GM21515 (cell line): ENCODE measurements around the gene TRH.

ENCODE experiments used
- ATAC-seq: cut with Tn5 transposase; IDR thresholded peaks from one replicate; pipeline ENCODE4 v1.9.1; 2021; ENCODE audit not compliant: unreplicated experiment

The TRH gene

DNA sequence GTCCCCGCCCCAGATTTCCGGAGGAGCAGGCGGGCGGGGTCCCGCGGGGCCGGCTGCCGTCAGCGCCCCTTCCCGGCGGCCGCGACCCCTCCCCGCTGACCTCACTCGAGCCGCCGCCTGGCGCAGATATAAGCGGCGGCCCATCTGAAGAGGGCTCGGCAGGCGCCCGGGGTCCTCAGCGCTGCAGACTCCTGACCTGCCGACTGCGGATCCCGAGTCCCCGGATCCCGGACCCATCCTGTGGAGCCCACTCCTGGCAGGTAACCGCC, at the start of gene TRH:
TSS of gene TRH (plus strand) at position 157 of the 269 bp plus-strand sequence. CDS start 1,097 bp downstream, outside the sequence.
- ATAC-seq, result no peak

GRCh38 chr3:129927072-129927471, 47.4 kb upstream of the TRH start:
- ATAC-seq, result no peak

- no peak for ATAC-seq
Measured at GRCh38 chr3:129929383-129929782, 45.1 kb upstream of the TRH start.

GRCh38 chr3:129933471-129933870, 41.0 kb upstream of the TRH start:
- no peak for ATAC-seq

DNA sequence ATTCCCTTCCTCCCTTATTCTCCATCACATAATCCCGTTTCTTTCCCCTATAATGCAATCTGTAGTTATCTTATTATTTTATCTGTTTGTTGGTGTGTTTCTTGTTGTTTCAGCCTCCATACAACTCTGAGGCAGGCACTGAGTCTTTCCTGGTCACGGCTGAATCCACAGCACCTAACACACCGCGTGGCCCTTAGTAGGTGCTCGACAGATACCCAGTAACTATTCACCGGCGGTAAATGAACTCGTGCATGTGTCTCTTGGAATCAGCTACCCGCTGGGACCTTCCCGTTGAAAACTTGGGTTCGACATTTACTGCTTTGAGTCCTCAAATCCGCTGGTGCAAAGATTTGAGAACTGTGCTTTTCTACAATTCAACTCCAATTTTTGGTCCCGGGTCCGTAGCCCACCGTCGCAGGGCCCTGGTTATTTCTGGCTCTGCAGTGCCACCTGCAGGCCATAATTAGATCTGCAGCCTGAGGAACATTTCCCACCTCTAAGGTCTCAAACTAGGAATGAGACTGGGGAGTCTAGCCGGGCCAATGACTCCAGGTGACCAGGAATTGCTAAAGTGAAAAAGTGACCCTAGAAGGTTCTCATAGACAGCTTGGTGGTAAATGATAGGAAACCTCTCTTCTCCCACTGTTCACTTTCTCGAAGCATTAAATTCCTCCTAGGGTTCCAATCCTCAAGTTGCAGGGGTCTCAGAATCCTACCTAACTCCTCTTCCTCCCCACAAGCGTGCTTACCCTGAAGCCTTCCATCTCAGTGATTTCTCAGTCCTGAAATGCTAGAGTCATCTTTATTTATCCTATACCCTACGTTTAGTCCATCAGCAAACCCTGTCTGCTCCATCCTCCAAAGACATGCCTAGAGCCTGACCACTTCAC, 40.0 kb upstream of the TRH start:
- ATAC-seq, result no peak

DNA sequence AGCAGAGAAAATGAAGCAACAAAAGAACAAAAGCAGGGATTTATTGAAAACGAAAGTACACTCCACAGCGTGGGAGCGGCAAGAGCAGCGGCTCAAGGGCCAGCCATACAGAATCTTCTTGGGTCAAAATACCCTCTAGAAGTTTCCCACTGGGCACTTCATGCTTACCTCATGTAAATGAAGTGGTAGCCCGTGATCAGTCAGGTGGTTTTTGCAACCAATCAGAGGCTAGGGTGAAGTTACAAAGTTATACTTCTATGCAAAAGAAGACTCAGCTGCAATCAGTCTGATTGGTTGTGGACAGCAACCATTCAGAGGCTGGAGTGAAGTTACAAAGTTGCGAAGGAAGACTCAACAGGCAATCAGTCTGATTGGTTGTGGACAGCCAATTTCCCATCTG, 37.8 kb upstream of the TRH start:
- ATAC-seq, result no peak

GRCh38 chr3:129937717-129938116, 36.8 kb upstream of the TRH start:
- ATAC-seq, result no peak

DNA sequence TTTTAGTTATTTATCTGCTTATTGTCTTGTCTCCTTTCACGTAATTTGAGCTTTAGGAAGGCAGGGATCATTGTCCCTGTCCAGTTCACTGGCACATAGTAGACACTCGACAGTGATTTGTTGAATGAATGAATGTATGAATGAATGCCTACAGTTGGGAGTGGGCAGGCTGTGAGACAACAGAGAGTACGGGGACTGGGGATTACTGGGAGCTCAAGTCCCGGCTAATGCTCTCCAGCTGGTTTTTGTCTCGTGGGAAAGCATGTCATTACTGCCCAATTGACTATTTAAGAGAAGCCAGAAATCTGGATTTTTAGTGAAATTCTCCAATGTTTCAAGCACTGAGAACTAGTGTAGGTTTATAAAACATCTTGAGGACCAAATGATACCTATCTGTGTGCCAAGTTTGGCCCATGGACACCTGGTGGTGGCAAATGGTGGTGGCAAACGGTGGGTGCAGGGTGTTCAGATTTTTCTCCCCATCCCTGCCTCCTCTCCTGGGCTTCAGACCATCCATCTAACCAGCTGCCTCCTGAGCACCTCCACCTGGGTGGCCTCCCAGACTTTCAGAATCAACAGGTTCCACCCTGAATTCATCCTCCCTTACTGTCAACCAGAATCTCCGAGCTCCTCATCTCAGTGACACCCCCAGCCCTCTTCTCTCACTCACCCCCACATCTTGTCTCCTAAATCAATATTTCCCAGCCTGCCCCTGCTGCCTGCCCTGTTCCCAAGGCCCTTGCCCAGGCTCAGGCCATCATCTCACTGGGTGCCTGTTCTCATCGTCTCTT, 36.2 kb upstream of the TRH start:
- no peak for ATAC-seq

- no peak for ATAC-seq
Measured at GRCh38 chr3:129940086-129940485, 34.4 kb upstream of the TRH start.

DNA sequence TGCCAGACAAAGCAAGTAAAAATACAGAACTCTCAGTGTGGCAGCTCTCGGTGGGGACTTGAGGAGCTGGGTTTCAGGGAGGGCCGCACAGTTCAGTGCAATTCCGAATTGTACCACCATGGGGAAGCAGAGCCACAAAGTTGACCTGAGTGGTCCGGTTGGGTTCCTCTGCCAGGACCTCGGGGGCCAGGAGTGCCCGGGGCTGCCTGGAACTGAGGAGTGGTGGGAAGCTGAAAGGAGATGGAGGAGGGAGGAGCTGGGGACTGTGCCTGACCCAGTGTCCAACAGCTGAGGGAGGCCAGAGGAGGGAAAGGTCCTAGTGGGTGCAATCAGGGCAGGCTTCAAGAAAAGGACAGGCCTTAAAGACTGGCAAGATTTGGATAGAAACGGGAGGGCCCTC, 32.2 kb upstream of the TRH start:
- no peak for ATAC-seq

GRCh38 chr3:129943020-129943419, 31.5 kb upstream of the TRH start:
- ATAC-seq, result no peak

DNA sequence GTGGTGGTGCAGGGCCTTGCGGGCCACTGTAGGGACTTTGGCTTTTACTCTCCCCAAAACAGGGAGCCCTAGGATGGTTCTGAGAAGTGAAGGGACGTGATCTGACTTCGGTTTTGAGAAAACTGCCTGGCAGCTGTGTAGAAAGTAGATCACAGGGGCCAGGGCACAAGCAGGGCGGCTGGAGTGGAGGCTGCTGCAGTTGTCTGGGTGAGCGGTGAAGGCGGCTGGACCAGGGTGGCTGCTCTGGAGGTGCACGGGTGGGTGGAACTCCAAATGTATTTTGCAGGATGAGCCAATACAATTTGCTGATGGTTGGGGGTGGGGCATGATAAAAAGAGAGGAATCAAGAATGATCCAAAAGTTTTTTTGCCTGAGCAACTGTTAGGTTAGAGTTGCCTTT, 29.8 kb upstream of the TRH start:
- no peak for ATAC-seq

- ATAC-seq, result no peak
Measured at GRCh38 chr3:129947538-129948240, 26.8 kb upstream of the TRH start.

DNA sequence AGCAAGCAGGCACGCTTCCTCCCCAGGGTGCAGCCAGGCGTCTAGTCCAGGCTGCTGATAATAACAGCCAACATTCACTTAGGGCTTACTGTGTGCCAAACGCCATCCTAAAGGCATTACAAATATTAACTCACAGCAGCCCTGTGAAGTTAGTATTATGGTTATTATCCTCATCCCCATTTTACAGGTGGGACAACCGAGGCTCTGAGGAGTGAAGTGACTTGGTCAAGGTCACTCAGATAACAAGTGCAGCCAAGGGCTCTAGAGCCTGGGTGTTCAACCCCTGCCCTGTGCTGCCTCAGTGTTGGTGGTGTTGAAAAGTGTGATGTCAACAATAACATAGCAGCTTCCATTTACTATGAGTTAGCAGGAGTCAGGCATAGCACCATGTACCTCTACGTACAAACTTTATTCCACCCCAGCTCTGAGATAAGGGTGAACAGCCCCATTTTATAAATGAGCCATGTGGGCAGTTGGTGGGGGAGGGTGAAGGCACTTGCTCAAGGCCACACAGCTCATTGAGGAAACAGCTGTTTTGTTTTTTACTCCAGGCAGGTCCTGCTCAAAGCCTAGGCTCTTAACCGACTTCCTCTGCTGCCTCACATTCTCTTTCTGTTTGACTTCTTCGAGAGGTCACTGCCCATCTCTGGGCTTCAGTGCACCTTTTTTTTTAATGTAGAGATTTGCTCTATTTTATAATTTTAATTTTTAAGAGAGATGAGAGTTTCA, 24.0 kb upstream of the TRH start:
- no peak for ATAC-seq

- no peak for ATAC-seq
Measured at GRCh38 chr3:129952556-129953355, 21.8 kb upstream of the TRH start.

DNA sequence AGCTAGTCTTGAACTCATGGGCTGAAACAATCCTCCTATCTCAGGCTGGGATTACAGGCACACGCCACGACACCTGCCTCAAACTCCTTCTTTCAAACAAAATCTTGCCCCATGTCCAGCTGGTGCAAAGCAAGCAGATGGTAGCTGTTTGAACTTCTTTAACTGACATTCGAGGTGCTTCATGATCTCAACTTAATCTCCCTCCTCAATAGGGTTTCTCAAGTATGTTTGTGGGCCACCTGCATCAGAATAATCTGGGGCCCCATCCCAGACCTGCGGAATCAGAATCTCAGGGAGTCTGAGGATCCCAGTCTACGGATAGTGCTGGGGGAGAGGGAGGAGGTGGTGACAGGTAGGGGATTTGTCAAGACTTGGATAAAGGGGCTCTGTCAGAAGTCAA, 20.9 kb upstream of the TRH start:
- no peak for ATAC-seq

GRCh38 chr3:129954514-129954913, 20.0 kb upstream of the TRH start:
- ATAC-seq, result no peak

DNA sequence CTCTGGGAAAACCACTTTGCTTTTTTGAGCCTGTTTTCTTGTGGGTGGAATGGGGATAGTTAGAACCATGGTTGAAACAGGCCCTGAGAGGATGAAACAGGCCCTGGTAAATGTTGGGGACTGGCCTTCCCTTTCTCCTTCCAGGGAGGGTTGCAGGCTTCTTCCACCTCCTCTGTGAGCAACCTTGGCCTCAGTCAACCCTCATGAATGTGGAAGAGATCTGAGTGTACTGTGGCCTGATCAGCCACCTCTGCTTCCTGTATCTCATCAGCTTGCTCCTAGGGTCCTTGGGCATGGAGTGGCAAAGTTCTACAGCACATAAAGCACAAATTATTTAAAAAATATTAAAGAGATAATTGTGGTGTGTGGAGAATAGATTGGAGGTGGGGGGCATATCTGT, 17.6 kb upstream of the TRH start:
- no peak for ATAC-seq

DNA sequence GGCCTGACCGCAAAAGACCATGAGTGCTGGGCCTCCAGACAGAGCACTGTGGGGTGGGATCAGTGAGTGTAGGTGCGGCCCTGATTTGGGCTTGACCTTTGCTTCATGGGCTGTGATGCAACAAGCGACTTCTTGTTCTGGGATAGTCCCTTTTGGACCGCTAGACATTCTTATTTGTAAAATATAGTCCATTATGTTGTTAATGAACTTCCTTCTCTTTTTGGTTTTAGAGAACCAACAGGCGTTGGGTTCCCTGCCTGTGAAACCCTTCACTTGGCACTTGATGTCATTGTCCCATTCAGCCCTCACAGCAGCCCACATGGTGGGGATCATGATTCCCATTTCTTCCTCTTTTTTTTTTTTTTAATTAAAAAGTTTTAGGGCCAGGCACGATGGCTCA, 15.8 kb upstream of the TRH start:
- ATAC-seq, result no peak

GRCh38 chr3:129961141-129961541, 13.4 kb upstream of the TRH start:
- no peak for ATAC-seq
